ENCODE data around the gene SMG1.

GRCh38 chr16:18846416-18846815, 79.8 kb downstream of the SMG1 start:
- TF ChIP-seq CTCF (IDR thresholded peaks at IDR 0.05; ENCODE audit: low read length) (no peak), EZH2 (optimal IDR thresholded peaks at IDR 0.05; ENCODE audit: low read depth, low read length) (no peak)

Data from MM.1S (cell line).